Calu3 (cell line): Measurements from ENCODE around the gene FTSJ1. TPM values are rescaled to one million over a fixed set of nuclear protein-coding genes. Genes with fewer than 3 reads are reported as not detected.

Source experiments
- BruUV-seq: library from RNA; stranded (reverse); fragments of 400-500 nt; replicated peaks from 2 replicates; lab custom pipeline; 2021; lab: Mats Ljungman, UMichigan
- CTCF ChIA-PET: fragments of 300-600 bp; sonication (Branson Sonifier 250); formaldehyde crosslinking; loops from one replicate; lab custom pipeline; 2022; ENCODE audit warnings: antibody characterized with exemption; lab: Charles Lee
- DNase-seq: peaks from one replicate; pipeline ENCODE4 v3.0.0; 2022
- H3K27ac Mint-ChIP-seq: one replicate; pipeline ENCODE4 v1.8.0; 2022; ENCODE audit warnings: mixed read lengths; ENCODE audit not compliant: unreplicated experiment
- H3K27me3 Mint-ChIP-seq: one replicate; pipeline ENCODE4 v1.8.0; 2022; ENCODE audit warnings: mixed read lengths; ENCODE audit not compliant: unreplicated experiment
- H3K36me3 Mint-ChIP-seq: one replicate; pipeline ENCODE4 v1.8.0; 2022; ENCODE audit warnings: mild to moderate bottlenecking, moderate library complexity, mixed read lengths; ENCODE audit not compliant: insufficient read depth, unreplicated experiment
- H3K4me1 Mint-ChIP-seq: one replicate; pipeline ENCODE4 v1.8.0; 2022; ENCODE audit warnings: mild to moderate bottlenecking, low read depth, mixed read lengths; ENCODE audit not compliant: unreplicated experiment
- H3K4me3 Mint-ChIP-seq: one replicate; pipeline ENCODE4 v1.8.0; 2022; ENCODE audit warnings: mild to moderate bottlenecking, low read depth, moderate library complexity, mixed read lengths; ENCODE audit not compliant: unreplicated experiment
- H3K9me3 Mint-ChIP-seq: one replicate; pipeline ENCODE4 v1.8.0; 2022; ENCODE audit warnings: low read depth, mixed read lengths; ENCODE audit not compliant: unreplicated experiment
- CTCF ChIP-seq: fragments of 200-600 bp; IDR thresholded peaks from one replicate; pipeline ENCODE4 v1.8.0; 2022; ENCODE audit warnings: antibody characterized with exemption; ENCODE audit not compliant: unreplicated experiment
- intact Hi-C: fragments of 100-400 bp; cut with micrococcal nuclease; formaldehyde crosslinking; loops from one replicate; pipeline ENCODE4 v1.10.0; 2022; ENCODE audit not compliant: unreplicated experiment
- total RNA-seq: library from RNA; stranded (reverse); gene quantifications from 2 replicates; pipeline ENCODE4 v1.2.3, GENCODE V29; 2022

FTSJ1 gene
- total RNA-seq, 1 experiment from 2014 or later: 75.2 TPM

DNA sequence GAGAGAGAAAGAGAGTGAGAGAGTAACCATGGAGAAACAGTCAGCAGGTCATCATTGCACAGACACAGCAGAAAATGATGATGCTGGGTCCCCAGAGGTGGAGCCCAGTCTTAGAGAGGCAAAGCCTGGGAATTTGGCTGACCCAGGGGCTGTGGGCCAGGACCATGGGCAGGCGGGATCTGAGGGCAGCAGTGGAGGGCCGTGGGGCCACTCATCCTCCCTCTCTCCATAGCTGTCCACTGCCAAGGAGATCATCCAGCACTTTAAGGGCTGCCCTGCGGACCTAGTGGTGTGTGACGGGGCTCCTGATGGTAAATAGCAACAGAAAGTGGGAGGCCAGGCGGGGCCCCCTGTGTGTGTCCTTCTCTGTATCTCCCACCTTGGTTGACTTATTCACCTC, 2.8 kb downstream of the FTSJ1 start:
- no TSS peak for BruUV-seq
- TF ChIP-seq CTCF: no peak
- CTCF ChIA-PET: interaction anchor here (0.6 kb wide), 1 partner anchor 897 kb away, joined by 6 read pairs; no protein-coding TSS in a partner anchor
- H3K4me3 Mint-ChIP-seq: peak overlapping the region; percentile 37
- peaks cover 66% of the 10 kb centered on the region for H3K36me3 Mint-ChIP-seq
- DNase-seq: no peak
- no peaks in the 10 kb centered on the region for H3K27me3 Mint-ChIP-seq
- H3K9me3 Mint-ChIP-seq: no peaks in the 10 kb centered on the region
- peak overlapping the region; percentile 79 for H3K27ac Mint-ChIP-seq
- peaks cover 32% of the 10 kb centered on the region for H3K4me1 Mint-ChIP-seq
- intact Hi-C loops: no loop called here

DNA sequence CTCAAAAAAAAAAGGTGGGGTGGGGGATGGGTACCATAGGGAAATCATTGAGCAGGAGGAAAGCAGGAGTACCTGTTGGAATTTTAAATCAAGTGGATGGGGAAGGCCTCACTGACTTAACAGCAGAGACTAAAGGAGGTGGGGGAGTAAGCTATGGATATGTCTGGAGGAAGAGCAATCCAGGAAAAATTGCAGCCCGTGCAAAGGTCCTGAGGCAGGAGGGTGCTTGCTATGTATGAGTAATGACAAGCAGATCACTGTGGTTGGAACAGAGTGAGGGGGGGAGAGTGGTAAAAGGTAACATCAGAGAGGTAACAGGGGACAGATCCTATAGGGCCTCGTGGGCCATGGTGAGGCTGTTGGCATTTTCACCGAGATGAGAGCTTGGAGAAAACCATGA, 4.1 kb downstream of the FTSJ1 start:
- H3K27ac Mint-ChIP-seq: peak overlapping the region; percentile 62
- no peaks in the 10 kb centered on the region for H3K27me3 Mint-ChIP-seq
- H3K36me3 Mint-ChIP-seq: peaks cover 65% of the 10 kb centered on the region
- CTCF ChIA-PET: no interaction called here
- H3K9me3 Mint-ChIP-seq: no peaks in the 10 kb centered on the region
- no peak for DNase-seq
- H3K4me1 Mint-ChIP-seq: peaks cover 32% of the 10 kb centered on the region
- BruUV-seq: no TSS peak
- no peak for TF ChIP-seq CTCF
- intact Hi-C loops: no loop called here
- no peak overlapping the region for H3K4me3 Mint-ChIP-seq

DNA sequence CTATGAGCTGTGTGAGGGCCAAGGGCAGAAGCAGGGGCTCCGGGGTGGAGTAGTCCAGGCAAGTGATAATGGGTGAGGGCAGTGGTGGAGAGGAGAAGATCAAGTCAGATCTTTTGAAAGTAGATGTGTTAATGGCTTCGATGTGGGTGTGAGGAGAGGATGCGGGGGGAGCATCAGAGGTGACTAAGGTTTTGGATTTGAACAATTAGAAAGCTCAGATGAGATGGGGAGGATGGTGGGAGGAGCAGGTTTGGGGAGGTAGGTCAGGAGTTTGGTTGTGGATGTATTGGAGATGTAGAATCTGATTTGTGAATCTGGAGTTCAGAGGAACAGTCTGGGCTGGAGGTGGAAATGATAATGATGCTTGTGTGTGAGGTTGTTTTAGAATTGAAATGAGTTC, 4.6 kb downstream of the FTSJ1 start:
- Mint-ChIP-seq H3K27me3 (no peaks in the 10 kb centered on the region), H3K9me3 (no peaks in the 10 kb centered on the region), H3K36me3 (peaks cover 61% of the 10 kb centered on the region), H3K4me3 (no peak overlapping the region), H3K4me1 (peaks cover 32% of the 10 kb centered on the region), H3K27ac (peak overlapping the region; percentile 62)
- intact Hi-C loops: no loop called here
- TF ChIP-seq CTCF: no peak
- CTCF ChIA-PET: no interaction called here
- no TSS peak for BruUV-seq
- no peak for DNase-seq

- no TSS peak for BruUV-seq
- Mint-ChIP-seq H3K4me3 (no peak overlapping the region), H3K36me3 (peaks cover 53% of the 10 kb centered on the region), H3K27ac (no peak overlapping the region), H3K4me1 (peaks cover 27% of the 10 kb centered on the region), H3K27me3 (no peaks in the 10 kb centered on the region), H3K9me3 (no peaks in the 10 kb centered on the region)
- intact Hi-C loops: no loop called here
- DNase-seq: no peak
- TF ChIP-seq CTCF: no peak
- CTCF ChIA-PET: no interaction called here
Measured at GRCh38 chrX:48482526-48482925, 6.5 kb downstream of the FTSJ1 start.
